ENCODE measurements around the gene RBM45.
"Not testable (repeated sequence)": the region's sequence is repeated elsewhere in the genome, so short reads cannot be mapped to it uniquely, and the experiment has no call there.

The RBM45 gene

DNA sequence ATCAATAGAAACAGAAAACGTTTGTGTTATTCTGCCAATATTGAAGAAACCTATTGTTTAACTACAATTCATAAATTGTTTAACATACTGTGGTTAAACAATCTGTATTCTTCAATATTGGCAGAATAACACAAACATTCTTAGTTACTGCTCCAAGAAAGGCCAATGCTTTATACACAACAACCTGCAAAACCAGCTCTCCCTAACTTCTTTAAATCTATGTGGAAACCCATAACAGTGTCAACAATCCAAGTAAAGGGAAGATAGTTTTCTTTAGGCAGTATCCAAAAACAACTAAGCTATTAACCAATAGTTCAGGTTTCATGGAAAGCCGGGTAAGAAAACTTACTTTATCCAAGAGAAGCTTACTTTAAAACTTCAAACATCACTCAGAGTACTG, 6.2 kb upstream of the RBM45 start:
- DNase-seq (ENCODE audit: low read depth): no peak

DNA sequence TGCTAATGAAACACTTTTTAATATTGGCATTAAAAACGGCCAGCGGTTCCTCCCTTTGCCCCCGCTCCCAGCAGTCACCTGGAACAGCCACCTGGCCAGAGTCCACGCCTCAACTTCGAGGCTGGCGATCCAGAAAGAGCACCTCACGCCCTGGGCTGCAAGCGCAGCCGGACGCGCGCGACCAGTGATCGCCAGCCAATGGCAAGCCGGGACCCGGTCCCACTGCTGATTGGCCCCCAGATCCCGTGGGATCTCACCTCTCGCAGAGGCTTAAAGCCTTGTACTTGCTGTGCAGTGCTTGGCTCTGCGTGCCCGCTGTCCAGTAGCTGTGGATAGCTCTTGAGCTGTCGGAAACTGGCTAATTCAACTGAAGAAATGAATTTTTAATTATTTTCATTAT, 4.1 kb upstream of the RBM45 start:
- DNase-seq (ENCODE audit: low read depth): no peak

DNA sequence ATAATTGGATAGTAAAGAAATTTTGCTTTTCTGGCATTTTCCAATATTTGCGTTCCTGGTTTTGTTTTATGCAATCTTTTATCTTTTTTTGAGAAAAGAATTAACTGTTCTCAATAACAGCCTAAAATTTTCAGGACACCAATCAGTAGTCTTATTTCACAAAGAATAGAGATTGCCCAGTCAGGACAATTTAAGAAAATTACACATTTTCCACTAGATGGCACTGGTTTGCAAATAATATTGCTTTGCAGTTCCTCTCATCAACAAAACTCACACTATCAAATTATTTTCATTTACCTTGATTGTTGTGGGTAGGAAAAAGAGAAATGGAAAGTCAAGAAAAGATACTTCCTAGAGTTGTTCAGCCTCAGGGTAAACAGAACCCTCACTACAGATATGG, 2.4 kb upstream of the RBM45 start:
- DNase-seq (ENCODE audit: low read depth): no peak

DNA sequence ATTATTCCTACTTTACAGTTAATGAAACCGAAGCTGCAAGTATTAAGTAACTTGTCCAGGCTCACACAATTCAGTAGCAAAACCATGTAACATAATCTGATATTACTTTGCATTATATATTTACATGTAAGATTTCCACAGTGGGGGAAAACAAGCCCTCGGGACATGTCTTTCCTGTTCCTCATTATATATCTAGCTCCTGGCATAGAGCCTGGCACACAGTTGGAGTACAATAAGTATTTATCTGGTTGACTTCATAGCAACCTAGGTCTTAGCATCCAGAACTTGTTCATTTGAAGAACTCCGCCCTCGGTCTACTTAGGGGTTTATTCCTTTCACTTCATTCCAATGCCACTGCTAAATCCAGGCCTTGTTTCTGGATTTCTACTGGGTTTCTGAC, 1.6 kb upstream of the RBM45 start:
- DNase-seq (ENCODE audit: low read depth): no peak

DNA sequence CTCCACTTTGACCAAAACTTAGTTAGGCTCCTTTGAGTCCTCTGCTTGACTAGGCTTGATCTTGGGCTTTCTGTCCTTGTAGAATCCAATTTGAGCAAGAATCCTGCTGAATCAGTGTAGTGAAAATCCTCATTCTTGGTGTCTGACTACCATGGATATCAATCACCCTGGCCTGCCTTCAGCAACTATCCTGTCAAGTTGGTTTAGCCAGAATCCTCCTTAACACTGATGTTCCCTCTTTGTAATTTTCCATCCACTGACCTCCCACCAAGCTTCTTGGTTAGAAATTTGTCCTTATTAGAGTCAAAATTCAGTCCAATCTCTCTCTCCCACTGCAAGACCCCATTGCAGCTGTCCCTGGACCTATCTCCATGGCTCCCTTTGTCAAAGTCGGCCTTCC, 494 bp upstream of the RBM45 start:
- no peak for DNase-seq (ENCODE audit: low read depth)

DNA sequence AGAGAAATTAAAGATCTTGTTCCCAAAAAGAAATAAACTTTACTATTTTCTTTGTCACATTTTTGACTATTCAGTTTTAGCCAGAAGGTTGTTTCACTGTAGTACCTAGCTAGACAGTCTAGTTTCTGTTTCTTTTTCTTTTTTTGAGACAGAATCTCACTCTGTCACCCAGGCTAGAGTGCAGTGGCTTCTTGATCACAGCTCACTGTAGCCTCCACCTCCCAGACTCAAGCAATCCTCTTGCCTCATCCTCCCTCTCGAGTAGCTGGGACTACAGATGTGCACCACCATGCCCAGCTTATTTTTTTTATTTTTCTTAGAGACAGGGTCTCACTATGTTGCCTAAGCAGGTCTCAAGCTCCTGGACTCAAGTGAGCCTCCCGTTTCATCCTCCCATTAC, 2.2 kb downstream of the RBM45 start:
- no peak for DNase-seq (ENCODE audit: low read depth)

DNA sequence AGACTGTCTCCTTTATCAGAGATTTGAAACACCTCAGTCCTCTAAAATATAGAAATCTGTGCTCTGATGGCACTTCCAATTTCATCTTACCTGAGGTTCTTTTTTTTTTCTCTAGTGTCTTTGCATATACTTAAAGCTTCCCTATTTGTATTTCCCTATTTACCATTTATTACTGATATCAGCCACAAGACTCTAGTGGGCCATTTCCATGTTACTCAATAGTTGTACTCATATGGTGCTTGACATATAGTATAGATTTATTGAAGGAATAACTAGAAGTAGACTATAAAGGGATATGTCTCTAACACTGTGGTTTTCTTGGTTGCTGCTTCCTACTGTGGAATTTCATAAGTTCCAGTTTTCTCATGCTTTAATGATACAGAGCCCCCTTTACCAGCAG, 3.0 kb downstream of the RBM45 start:
- DNase-seq (ENCODE audit: low read depth): no peak

DNA sequence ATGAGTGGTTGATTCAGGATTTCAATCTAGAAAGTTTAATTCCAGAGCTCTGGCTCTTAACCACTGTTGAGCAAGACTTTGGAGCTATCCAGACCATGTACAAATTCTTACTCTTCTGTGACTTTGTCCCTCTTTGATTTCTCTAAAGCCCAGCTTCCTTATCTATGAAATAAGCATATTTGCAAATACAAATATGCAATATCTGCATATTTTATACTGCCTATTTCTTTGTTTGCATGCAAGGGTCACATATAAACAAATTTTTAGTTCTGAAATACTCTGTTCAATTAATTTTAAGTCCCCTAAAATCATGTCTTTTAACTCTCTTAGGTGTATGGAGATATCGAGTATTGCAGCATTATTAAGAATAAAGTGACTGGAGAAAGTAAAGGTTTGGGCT, 5.5 kb downstream of the RBM45 start:
- no peak for DNase-seq (ENCODE audit: low read depth)

DNA sequence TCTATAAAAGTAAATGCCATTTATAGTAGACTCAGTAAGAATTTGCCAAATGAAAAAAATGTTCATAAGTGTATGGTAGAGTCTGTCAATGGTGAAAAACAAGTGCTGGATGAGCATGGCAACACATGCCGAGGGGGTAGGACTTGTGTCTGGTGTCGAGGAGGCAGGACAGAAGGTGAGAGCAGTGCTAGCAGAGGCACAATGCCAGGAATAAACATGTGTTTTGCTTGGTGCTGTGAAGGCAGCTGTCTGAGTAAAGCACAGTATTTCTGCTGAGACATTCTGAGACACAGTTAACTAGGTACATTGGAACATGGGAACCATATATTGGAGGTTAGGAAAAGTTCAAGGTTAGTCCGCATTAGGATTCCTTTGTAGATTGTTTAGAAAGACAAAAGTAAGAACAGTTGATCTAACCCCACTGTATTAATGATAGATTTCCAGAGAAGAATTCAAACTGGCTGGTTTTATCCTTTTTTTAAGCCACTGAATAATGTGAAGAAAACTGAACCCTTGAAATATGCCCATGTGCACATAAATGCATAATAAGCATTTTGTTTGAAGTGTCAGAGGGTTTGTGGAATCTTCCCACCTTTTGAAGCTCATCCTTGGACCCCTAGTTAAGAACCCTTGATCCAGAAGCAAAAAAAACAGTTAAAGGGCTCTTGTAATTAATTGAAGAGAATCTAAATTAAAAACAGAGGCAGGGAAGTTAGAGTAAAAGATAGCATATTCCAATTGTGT, 7.1 kb downstream of the RBM45 start:
- DNase-seq (ENCODE audit: low read depth): no peak

DNA sequence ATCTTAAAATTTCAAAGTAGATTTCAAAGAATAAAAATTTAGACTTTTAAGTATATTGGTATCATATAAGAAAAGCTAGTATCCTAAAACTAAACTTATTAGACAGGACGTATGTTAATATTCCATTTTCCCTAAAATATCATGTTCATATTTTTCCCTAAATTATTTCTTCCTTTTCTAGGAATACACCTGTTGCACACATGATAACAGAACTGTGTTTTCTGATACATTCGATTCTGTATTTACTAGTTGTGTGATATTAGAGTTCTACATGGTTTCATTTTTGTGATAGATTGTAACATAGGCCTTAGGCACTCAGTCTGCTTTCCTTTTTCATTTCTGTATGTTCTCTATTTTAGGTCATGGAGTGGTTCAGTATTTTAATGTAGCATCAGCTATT, 10.9 kb downstream of the RBM45 start:
- no peak for DNase-seq (ENCODE audit: low read depth)

DNA sequence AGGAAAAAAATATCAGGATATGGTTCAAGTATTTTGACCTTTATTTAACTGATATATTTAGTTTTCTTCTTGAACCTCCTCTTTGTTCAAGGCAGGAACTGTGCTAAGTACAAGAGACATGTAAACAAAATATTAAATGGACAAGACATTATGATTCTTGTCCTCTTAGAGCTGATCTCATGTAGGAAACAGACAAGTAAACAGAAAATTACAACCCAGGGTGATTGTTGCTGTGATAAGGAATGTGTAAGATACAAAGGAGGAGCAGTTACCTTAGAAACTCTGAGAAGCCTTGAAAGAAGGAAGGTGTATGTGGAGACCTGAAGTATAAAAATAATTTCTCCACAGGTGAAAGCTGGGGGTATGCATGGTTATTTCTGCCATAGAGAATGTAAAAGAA, 12.9 kb downstream of the RBM45 start:
- no peak for DNase-seq (ENCODE audit: low read depth)

DNA sequence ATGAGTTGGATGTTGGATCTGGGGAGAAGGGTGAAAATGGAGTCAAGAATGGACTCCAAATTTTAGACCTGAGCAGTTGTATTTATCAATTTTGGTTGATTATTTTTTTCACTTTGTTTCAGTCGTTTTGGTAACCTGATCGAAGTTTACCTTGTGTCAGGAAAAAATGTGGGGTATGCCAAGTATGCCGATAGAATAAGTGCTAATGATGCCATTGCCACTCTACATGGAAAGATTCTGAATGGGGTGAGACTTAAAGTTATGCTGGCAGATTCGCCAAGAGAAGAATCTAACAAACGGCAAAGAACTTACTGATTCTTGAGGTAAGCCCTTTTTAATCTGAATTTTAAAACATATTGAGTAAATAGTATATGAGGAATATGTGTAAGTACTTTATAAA, 13.6 kb downstream of the RBM45 start:
- DNase-seq (ENCODE audit: low read depth): no peak

DNA sequence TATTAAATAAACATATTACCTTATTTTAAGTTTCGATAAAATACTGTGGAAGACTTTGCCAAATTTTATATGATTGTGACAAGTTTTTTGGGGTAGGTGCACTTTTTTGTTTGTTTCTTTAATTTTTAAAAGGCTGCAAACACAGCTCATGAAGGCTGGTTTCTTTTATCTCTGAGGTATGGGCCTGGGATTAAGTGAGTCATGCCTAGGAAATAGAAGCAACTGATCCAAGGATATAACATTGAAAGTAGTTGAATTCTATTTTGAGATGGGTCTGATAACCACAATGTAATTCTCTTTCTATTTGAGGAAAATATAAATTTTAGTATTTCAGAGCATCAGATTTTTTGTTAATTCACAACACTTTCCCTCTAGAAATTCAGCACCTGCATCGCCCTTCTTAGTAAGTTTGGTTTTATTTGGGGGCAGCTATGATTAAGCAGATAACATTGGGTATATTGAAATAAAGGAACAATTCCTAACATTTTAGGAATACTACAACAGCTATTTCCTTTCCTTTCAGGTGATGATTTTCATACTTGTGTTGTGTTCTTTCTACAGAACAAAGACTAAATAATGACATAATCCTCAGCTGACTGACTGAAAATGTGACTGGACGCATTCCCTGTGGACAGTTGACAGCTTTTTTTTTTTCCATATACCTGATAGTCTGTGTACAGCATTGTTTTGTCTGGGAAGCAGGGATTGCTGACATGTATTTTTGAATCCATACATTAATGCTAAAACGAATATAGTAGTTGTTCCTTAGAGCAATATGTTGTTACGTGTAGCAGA, 16.8 kb downstream of the RBM45 start:
- no peak for DNase-seq (ENCODE audit: low read depth)

DNA sequence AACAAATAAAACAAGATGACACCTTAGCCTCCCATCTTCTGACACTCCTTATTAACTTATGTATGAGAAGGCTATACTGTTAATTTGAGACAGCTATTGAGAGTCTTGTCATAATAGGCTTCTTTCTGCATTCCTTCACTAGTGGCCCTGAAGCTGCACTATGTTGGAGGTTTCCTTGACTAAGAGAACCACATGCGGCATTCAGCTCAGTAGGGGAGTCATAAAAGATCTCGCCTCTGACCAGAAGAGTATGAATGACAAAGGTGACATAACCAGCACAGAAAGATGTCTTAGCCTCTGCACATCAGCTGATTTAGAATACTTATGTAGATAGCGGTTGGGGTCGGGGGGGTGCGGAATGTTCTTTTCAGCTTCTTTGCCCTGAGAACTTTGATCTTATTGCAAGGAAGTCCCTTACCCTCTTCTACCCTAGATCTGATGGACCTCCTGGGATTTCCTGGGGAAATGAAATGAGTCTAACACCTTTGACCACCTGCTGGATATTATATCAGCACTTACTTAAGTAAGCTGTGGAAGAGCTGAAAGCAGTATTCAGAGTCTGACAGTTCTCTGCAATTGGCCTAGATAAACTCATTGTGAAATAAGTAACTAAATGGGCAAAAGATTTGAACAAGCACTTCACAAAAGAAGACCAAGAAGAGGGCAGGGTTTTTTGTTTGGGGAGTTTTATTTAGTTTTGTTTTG, 24.2 kb downstream of the RBM45 start:
- DNase-seq (ENCODE audit: low read depth): no peak

DNA sequence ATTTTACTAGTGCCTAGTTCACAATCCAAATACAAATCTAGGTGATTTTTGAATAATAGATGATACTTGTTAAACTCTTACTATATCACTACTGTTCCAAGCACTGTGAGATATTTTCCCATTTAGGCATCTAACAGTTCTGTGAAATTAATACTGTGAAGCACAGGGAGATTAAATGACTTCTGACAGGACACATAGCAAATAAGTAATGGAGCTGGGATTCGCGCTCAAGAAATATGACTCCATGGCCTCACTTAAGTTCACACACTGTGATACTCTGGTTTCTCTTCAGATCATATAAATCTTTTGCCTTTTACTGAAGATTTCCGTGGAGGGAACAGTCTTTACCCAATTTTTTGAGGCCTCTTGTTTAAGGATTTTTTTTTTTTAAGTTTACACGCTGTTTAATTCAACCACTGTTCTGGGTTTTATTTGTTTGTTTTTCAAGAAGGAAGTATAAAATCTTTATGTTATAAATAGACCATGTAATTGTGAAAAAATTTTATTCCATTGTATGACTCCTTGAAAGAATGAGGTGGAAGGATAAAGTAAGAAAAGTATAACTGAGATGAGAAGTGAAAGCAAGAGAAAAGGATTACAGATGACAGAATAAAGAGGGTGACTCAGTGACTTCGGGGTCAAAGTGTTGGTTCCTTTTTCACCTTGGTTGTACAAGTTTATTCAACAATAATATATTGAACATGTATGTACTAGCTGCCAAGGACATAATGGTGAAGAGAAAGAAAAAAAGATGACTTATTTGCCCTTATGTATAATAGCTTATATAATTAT, 30.2 kb downstream of the RBM45 start:
- no peak for DNase-seq (ENCODE audit: low read depth)

DNA sequence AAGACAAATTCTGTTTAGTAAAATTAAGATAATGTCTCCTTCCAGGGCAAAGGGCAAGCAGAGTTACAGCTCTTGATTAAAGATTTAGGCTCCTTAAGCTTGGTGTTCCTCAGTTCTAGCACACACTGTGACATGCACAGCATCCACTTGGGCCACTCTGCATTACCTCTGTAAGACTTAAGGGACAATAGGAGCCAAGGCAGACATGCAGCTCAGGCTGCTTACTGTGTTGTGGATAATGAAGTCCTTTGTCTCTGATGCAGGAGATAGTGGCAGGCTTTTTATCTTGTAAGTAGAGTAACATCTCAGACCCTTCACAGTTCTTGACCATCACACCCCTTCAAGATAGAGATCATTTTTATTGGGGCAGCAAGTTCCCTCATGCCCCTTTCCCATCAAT, 31.2 kb downstream of the RBM45 start:
- DNase-seq (ENCODE audit: low read depth): no peak

DNA sequence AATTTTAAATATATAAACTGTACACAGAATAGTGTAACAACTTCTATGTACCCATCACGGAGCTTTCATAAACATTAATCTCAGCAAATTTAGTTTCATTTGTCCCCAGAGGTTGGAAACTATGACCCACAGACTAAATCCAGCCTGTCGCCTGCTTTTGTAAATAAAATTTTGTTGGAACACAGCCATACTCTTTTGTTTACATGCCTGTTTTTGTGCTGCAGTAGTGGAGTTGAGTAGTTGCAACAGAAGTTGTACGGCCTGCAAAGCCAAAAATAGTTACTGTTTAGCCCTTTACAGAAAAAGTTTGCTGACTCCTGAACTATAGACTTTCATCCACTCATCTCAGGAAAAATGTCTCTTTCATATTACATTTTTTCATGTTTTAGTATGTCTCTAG, 39.8 kb downstream of the RBM45 start:
- DNase-seq (ENCODE audit: low read depth): no peak

DNA sequence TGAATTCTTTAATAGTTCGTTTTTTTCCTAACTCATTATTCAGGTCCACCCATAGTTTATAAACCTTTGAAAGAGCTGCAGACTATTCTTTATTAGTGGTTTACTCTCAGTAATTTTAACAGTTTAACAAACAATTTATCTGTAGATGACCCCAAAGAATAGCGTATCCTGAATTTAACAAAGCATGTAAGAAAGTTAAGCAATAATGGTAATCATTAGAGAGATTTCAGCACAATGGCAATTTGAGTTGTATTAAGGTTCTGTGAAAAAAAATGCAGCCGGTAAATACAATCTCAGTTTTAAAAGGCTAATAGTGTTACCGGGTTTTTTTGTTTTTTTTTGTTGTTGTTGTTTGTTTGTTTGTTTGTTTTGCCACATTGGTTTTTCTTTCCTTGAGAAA, 40.3 kb downstream of the RBM45 start:
- DNase-seq (ENCODE audit: low read depth): no peak

DNA sequence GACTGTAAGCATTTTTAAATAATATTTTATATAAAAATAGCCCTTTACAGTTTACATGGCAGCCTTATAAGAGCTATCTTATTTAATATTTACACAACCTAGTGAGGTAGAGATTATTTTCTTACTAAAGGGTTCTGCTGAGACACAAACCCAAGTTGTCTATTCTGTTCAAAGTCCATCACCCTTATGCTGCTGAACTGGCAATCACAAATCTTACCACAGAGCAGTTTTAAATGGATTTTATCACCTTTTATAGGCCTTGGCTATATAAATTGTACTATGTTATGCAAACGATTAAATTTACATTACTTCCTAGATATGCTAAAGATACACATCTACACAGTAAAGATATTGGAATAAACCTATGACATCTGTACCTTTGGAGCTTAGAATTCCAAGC, 40.7 kb downstream of the RBM45 start:
- DNase-seq (ENCODE audit: low read depth): no peak

DNA sequence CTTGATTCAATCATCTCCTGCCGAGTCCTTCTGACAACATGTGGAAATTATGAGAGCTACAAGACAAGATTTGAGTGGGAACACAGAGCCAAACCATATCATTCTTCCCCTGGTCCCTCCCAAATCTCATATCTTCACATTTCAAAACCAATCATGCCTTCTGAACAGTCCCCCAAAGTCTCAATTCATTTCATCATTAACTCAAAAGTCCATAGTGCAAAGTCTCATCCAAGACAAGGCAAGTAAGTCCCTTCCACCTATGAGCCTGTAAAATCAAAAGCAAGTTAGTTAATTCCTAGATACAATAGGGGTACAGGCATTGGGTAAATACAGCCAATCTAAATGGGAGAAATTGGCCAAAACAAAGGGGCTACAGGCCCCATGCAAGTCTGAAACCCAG, 41.6 kb downstream of the RBM45 start:
- DNase-seq (ENCODE audit: low read depth): not testable (repeated sequence)

DNA sequence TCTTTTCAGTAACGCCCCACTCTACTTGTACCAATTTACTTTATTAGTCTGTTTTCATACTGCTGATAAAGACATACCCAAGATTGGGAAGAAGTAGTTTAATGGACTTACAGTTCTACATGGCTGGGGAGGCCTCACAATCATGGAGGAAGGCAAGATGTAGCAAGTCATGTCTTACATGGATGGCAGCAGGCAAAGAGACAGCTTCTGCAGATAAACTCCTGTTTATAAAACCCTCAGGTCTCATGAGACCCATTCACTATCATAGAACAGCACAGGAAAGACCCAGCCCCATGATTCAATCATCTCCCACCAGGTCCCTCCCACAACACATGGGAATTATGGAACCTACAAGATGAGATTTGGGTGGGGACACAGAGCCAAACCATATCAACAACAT, 43.3 kb downstream of the RBM45 start:
- DNase-seq (ENCODE audit: low read depth): no peak

DNA sequence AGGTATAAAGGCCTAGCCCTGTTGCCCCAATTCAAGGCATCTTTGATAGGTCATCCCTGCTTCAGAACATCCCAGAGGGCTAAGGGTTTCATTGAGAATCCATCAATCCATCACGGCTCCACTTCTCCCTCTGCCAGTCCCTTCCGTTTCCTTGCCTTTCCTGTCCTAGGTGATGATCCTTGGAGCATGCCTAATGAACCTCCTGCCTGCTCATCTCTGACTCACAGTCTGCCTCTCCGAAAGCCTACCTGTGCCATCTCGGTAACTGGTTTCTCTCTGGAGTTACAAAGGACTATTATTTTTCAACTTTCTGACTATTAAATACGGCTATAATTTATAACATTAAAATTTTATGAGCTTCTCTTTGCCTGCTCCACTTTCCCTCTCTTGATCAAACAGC, 45.3 kb downstream of the RBM45 start:
- no peak for DNase-seq (ENCODE audit: low read depth)
